ENCODE data around the gene SNED1. TPM values are rescaled to one million over a fixed set of nuclear protein-coding genes. Genes with fewer than 3 reads are reported as not detected.

Gene SNED1
- total RNA-seq, 1 donor = 8.2 TPM

GRCh38 chr2:241001413-241002274 lies 3.2 kb downstream of the SNED1 start:
- H3K4me1 ChIP-seq (ENCODE audit: insufficient read depth, low read length) = peaks cover 13% of the 10 kb centered on the region
- peaks cover 15% of the 10 kb centered on the region for H3K27me3 ChIP-seq (ENCODE audit: insufficient read depth, low read length)
- peaks cover 12% of the 10 kb centered on the region for H3K9me3 ChIP-seq (ENCODE audit: low read depth, low read length)
- H3K4me3 ChIP-seq (ENCODE audit: low read length) = no peak overlapping the region

- H3K27me3 ChIP-seq (ENCODE audit: insufficient read depth, low read length) = peaks cover 14% of the 10 kb centered on the region
- no peak overlapping the region for H3K4me3 ChIP-seq (ENCODE audit: low read length)
- peaks cover 12% of the 10 kb centered on the region for H3K9me3 ChIP-seq (ENCODE audit: low read depth, low read length)
- H3K4me1 ChIP-seq (ENCODE audit: insufficient read depth, low read length) = peaks cover 8% of the 10 kb centered on the region
Observed at GRCh38 chr2:241002275-241003046, 4.0 kb downstream of the SNED1 start.

GRCh38 chr2:241003047-241003360 lies 4.6 kb downstream of the SNED1 start:
- no peak overlapping the region for H3K4me3 ChIP-seq (ENCODE audit: low read length)
- peaks cover 12% of the 10 kb centered on the region for H3K9me3 ChIP-seq (ENCODE audit: low read depth, low read length)
- H3K4me1 ChIP-seq (ENCODE audit: insufficient read depth, low read length) = peaks cover 2% of the 10 kb centered on the region
- peaks cover 10% of the 10 kb centered on the region for H3K27me3 ChIP-seq (ENCODE audit: insufficient read depth, low read length)

GRCh38 chr2:241003369-241003768 lies 5.0 kb downstream of the SNED1 start:
- peaks cover 10% of the 10 kb centered on the region for H3K27me3 ChIP-seq (ENCODE audit: insufficient read depth, low read length)
- H3K9me3 ChIP-seq (ENCODE audit: low read depth, low read length) = peaks cover 12% of the 10 kb centered on the region
- H3K4me1 ChIP-seq (ENCODE audit: insufficient read depth, low read length) = no peaks in the 10 kb centered on the region
- H3K4me3 ChIP-seq (ENCODE audit: low read length) = no peak overlapping the region

- peaks cover 12% of the 10 kb centered on the region for H3K9me3 ChIP-seq (ENCODE audit: low read depth, low read length)
- peaks cover 10% of the 10 kb centered on the region for H3K27me3 ChIP-seq (ENCODE audit: insufficient read depth, low read length)
- H3K4me1 ChIP-seq (ENCODE audit: insufficient read depth, low read length) = peaks cover 1% of the 10 kb centered on the region
- no peak overlapping the region for H3K4me3 ChIP-seq (ENCODE audit: low read length)
Observed at GRCh38 chr2:241003830-241004564, 5.6 kb downstream of the SNED1 start.

- Histone ChIP-seq H3K9me3 (ENCODE audit: low read depth, low read length) (peaks cover 12% of the 10 kb centered on the region), H3K4me1 (ENCODE audit: insufficient read depth, low read length) (peaks cover 16% of the 10 kb centered on the region), H3K27me3 (ENCODE audit: insufficient read depth, low read length) (no peaks in the 10 kb centered on the region), H3K4me3 (ENCODE audit: low read length) (no peak overlapping the region)
Observed at GRCh38 chr2:241005569-241005968, 7.2 kb downstream of the SNED1 start.

- no peaks in the 10 kb centered on the region for H3K27me3 ChIP-seq (ENCODE audit: insufficient read depth, low read length)
- H3K4me1 ChIP-seq (ENCODE audit: insufficient read depth, low read length) = peaks cover 18% of the 10 kb centered on the region
- peaks cover 12% of the 10 kb centered on the region for H3K9me3 ChIP-seq (ENCODE audit: low read depth, low read length)
- H3K4me3 ChIP-seq (ENCODE audit: low read length) = no peak overlapping the region
Observed at GRCh38 chr2:241006412-241006811, 8.0 kb downstream of the SNED1 start.

GRCh38 chr2:241007111-241007510 lies 8.7 kb downstream of the SNED1 start:
- Histone ChIP-seq H3K9me3 (ENCODE audit: low read depth, low read length) (peaks cover 12% of the 10 kb centered on the region), H3K27me3 (ENCODE audit: insufficient read depth, low read length) (no peaks in the 10 kb centered on the region), H3K4me1 (ENCODE audit: insufficient read depth, low read length) (peaks cover 18% of the 10 kb centered on the region), H3K4me3 (ENCODE audit: low read length) (no peak overlapping the region)

GRCh38 chr2:241007880-241008710 lies 9.7 kb downstream of the SNED1 start:
- H3K4me1 ChIP-seq (ENCODE audit: insufficient read depth, low read length) = peaks cover 18% of the 10 kb centered on the region
- H3K9me3 ChIP-seq (ENCODE audit: low read depth, low read length) = peaks cover 12% of the 10 kb centered on the region
- H3K27me3 ChIP-seq (ENCODE audit: insufficient read depth, low read length) = no peaks in the 10 kb centered on the region
- no peak overlapping the region for H3K4me3 ChIP-seq (ENCODE audit: low read length)

GRCh38 chr2:241008711-241009121 lies 10.3 kb downstream of the SNED1 start:
- Histone ChIP-seq H3K4me3 (ENCODE audit: low read length) (no peak overlapping the region), H3K27me3 (ENCODE audit: insufficient read depth, low read length) (no peaks in the 10 kb centered on the region), H3K4me1 (ENCODE audit: insufficient read depth, low read length) (peaks cover 18% of the 10 kb centered on the region), H3K9me3 (ENCODE audit: low read depth, low read length) (peaks cover 10% of the 10 kb centered on the region)

- Histone ChIP-seq H3K27me3 (ENCODE audit: insufficient read depth, low read length) (no peaks in the 10 kb centered on the region), H3K4me3 (ENCODE audit: low read length) (no peak overlapping the region), H3K4me1 (ENCODE audit: insufficient read depth, low read length) (peaks cover 18% of the 10 kb centered on the region), H3K9me3 (ENCODE audit: low read depth, low read length) (peaks cover 6% of the 10 kb centered on the region)
Observed at GRCh38 chr2:241009191-241009590, 10.8 kb downstream of the SNED1 start.

GRCh38 chr2:241009601-241010530 lies 11.4 kb downstream of the SNED1 start:
- Histone ChIP-seq H3K9me3 (ENCODE audit: low read depth, low read length) (peaks cover 5% of the 10 kb centered on the region), H3K4me1 (ENCODE audit: insufficient read depth, low read length) (peaks cover 18% of the 10 kb centered on the region), H3K4me3 (ENCODE audit: low read length) (no peak overlapping the region), H3K27me3 (ENCODE audit: insufficient read depth, low read length) (no peaks in the 10 kb centered on the region)

GRCh38 chr2:241010531-241011295 lies 12.3 kb downstream of the SNED1 start:
- Histone ChIP-seq H3K9me3 (ENCODE audit: low read depth, low read length) (peaks cover 2% of the 10 kb centered on the region), H3K4me3 (ENCODE audit: low read length) (no peak overlapping the region), H3K4me1 (ENCODE audit: insufficient read depth, low read length) (peaks cover 18% of the 10 kb centered on the region)

More at GRCh38 chr2:241010531-241011295, 12.3 kb downstream of the SNED1 start:
- H3K27me3 ChIP-seq (ENCODE audit: insufficient read depth, low read length) = no peaks in the 10 kb centered on the region

All from mononuclear cell (primary cell).